K562 (cell line): ENCODE results near the gene PSMB11. TPM values are rescaled to one million over a fixed set of nuclear protein-coding genes. Genes with fewer than 3 reads are reported as not detected.

Experiments
- ATAC-seq: fragments of 200-7000 bp; cut with Tn5 transposase; 3 replicates; pipeline ENCODE4 v1.9.1; 2020; ENCODE audit warnings: moderate library complexity
- BruUV-seq: library from RNA; stranded (reverse); fragments of 400-500 nt; replicated peaks from 2 replicates; lab custom pipeline; 2021; lab: Mats Ljungman, UMichigan
- CTCF ChIA-PET: fragments of 300-600 bp; formaldehyde crosslinking; extraction: SDS; loops from one replicate; lab custom pipeline; 2021; ENCODE audit warnings: low intra/inter-chr PET ratio; lab: Yijun Ruan, JAX
- POLR2A ChIA-PET: fragments of 300-600, 350-650 bp; sonication (Branson Sonifier 250); formaldehyde crosslinking; extraction: SDS; loops from one replicate; lab custom pipeline; 2021; ENCODE audit warnings: antibody characterized with exemption, inconsistent platforms; lab: Yijun Ruan, JAX
- DNase-seq, 4 experiments: peaks; one replicate each; pipeline versions ENCODE4 v3.0.0 to v3.0.0-alpha.2; 2011 to 2018; ENCODE audit warnings: low spot score in 3 of 4, mixed read lengths in 3 of 4; ENCODE audit errors: extremely low read depth in 1 of 4
- FAIRE-seq: peaks from 2 replicates; lab custom pipeline; 2011; peaks lifted over from hg19 to GRCh38; lab: Jason Lieb, UNC
- H2AFZ ChIP-seq: 2 replicates; pipeline ENCODE4 v1.6.0; 2011; ENCODE audit warnings: low read depth, low read length, control low read depth, inconsistent platforms
- H3K27ac ChIP-seq: fragments of 200-600 bp; 3 replicates; pipeline ENCODE4 v1.8.0; 2011; ENCODE audit warnings: low read depth, mild to moderate bottlenecking, control low read depth, inconsistent platforms, low read length, moderate library complexity, mixed read lengths; ENCODE audit errors: extremely low read depth
- H3K27me3 ChIP-seq, 2 experiments: fragments of 300-600 bp in 1 of 2; 2 replicates in 1 of 2; 3 replicates in 1 of 2; pipeline versions ENCODE4 v1.6.0 to v1.8.0; 2011; ENCODE audit warnings: inconsistent platforms in 2 of 2, low read length in 2 of 2, mild to moderate bottlenecking in 1 of 2, mixed read lengths in 1 of 2, moderate library complexity in 1 of 2; ENCODE audit not compliant: control insufficient read depth in 2 of 2, insufficient read depth in 2 of 2
- H3K36me3 ChIP-seq: fragments of 300-600 bp; 3 replicates; pipeline ENCODE4 v1.8.0; 2011; ENCODE audit warnings: mild to moderate bottlenecking, low read length, inconsistent platforms; ENCODE audit not compliant: control insufficient read depth, insufficient read depth
- H3K4me1 ChIP-seq, 2 experiments: fragments of 200-600 bp in 1 of 2; replicated peaks in 1 of 2; 2 replicates in 1 of 2; 3 replicates in 1 of 2; pipeline versions ENCODE4 v1.5.1 to v1.8.0; 2011; ENCODE audit warnings: inconsistent platforms in 2 of 2, low read length in 2 of 2, mild to moderate bottlenecking in 1 of 2, mixed read lengths in 1 of 2, moderate library complexity in 1 of 2; ENCODE audit not compliant: control insufficient read depth in 2 of 2, insufficient read depth in 2 of 2
- H3K4me2 ChIP-seq: 2 replicates; pipeline ENCODE4 v1.6.1; 2011; ENCODE audit warnings: low read length, control low read depth, inconsistent platforms, mixed read lengths; ENCODE audit not compliant: insufficient read depth
- H3K4me3 ChIP-seq: fragments of 200-600 bp; sonication (generic), shearing (Covaris generic); 2 replicates; pipeline ENCODE4 v1.5.1; 2016; ENCODE audit warnings: control low read depth, inconsistent platforms
- H3K79me2 ChIP-seq: fragments of 200-600 bp; 3 replicates; pipeline ENCODE4 v1.8.0; 2011; ENCODE audit warnings: low read length, inconsistent platforms; ENCODE audit not compliant: control insufficient read depth, insufficient read depth
- H3K9ac ChIP-seq, 2 experiments: 2 replicates each; pipeline versions ENCODE4 v1.6.0 to v1.6.1; 2011; ENCODE audit warnings: low read depth in 2 of 2, low read length in 2 of 2, control low read depth in 1 of 2, inconsistent platforms in 1 of 2, mild to moderate bottlenecking in 1 of 2, mixed read lengths in 1 of 2; ENCODE audit not compliant: insufficient read depth in 1 of 2
- H3K9me1 ChIP-seq: one replicate; pipeline ENCODE4 v1.6.0; 2011; ENCODE audit warnings: inconsistent platforms, mild to moderate bottlenecking, low read length, moderate library complexity; ENCODE audit not compliant: control insufficient read depth, insufficient read depth
- H3K9me3 ChIP-seq: replicated peaks from 2 replicates; pipeline ENCODE4 v1.5.1; 2011; ENCODE audit warnings: low read depth, low read length, inconsistent platforms; ENCODE audit not compliant: control insufficient read depth, insufficient read depth
- H4K20me1 ChIP-seq: replicated peaks from 2 replicates; pipeline ENCODE4 v1.6.1; 2011; ENCODE audit warnings: low read length, inconsistent platforms, mixed read lengths; ENCODE audit not compliant: control insufficient read depth, insufficient read depth
- BMI1 ChIP-seq: fragments of 150-350 bp; IDR thresholded peaks from 2 replicates; pipeline ENCODE4 v1.6.1; 2014; ENCODE audit warnings: low read length
- E2F6 ChIP-seq, 2 experiments: IDR thresholded peaks; 2 replicates each; pipeline ENCODE4 v1.6.1; 2011; ENCODE audit warnings: borderline replicate concordance in 1 of 2, control low read depth in 1 of 2, low read depth in 1 of 2, low read length in 1 of 2, mild to moderate bottlenecking in 1 of 2, mixed read lengths in 1 of 2, moderate library complexity in 1 of 2; ENCODE audit not compliant: insufficient read depth in 1 of 2, insufficient read length in 1 of 2, poor library complexity in 1 of 2, severe bottlenecking in 1 of 2; ENCODE audit errors: extremely low read depth in 1 of 2
- HMG20B ChIP-seq: fragments of 250-450 bp; sonication (Bioruptor Pico); IDR thresholded peaks from 2 replicates; pipeline ENCODE4 v1.5.0; 2021; ENCODE audit warnings: mild to moderate bottlenecking
- POLR2H ChIP-seq: IDR thresholded peaks from 2 replicates; pipeline ENCODE4 v1.6.1; 2016; ENCODE audit warnings: missing genetic modification characterization, low read depth, mild to moderate bottlenecking, control low read depth, missing compliant biosample characterization, moderate library complexity
- SRSF7 ChIP-seq: fragments of 200-400 bp; formaldehyde crosslinking; optimal IDR thresholded peaks from 2 replicates; pipeline ENCODE3; 2017; ENCODE audit warnings: mild to moderate bottlenecking, low read depth, low read length
- ZBTB11 ChIP-seq, 3 experiments: fragments of 200-800 bp in 1 of 3; fragments of 250-450 bp in 1 of 3; fragments of 450-650 bp in 1 of 3; sonication (Bioruptor Pico) in 1 of 3; sonication (Bioruptor generic) in 1 of 3; formaldehyde crosslinking in 1 of 3; IDR thresholded peaks; 2 replicates each; pipeline versions ENCODE4 v1.6.1 to v1.8.0; 2016 to 2022; ENCODE audit warnings: mild to moderate bottlenecking in 2 of 3, missing genetic modification characterization in 2 of 3, missing compliant biosample characterization in 1 of 3, moderate library complexity in 1 of 3
- ZEB2 ChIP-seq: fragments of 450-650 bp; IDR thresholded peaks from 2 replicates; pipeline ENCODE4 v1.6.1; 2016
- ZFP1 ChIP-seq: fragments of 450-650 bp; formaldehyde crosslinking; IDR thresholded peaks from 2 replicates; pipeline ENCODE4 v1.4.0; 2020; ENCODE audit warnings: mild to moderate bottlenecking, mixed read lengths
- ZNF140 ChIP-seq: fragments of 250-450 bp; sonication (Bioruptor Pico); IDR thresholded peaks from 2 replicates; pipeline ENCODE4 v1.8.0; 2021; ENCODE audit warnings: moderate library complexity, mild to moderate bottlenecking, inconsistent platforms
- ZNF431 ChIP-seq: sonication (generic); formaldehyde crosslinking; IDR thresholded peaks from 2 replicates; pipeline ENCODE4 v1.8.0; 2022; ENCODE audit warnings: mild to moderate bottlenecking, missing genetic modification reagents
- WGBS: fragments of 100-300 bp; shearing (Covaris generic); methylation state at CpG from one replicate; pipeline ENCODE4 v1.1.6; 2016; ENCODE audit warnings: low coverage, mixed read lengths; ENCODE audit not compliant: insufficient coverage; ENCODE audit errors: missing lambda C conversion rate; 5-methylcytosine and 5-hydroxymethylcytosine counted together
- in situ Hi-C: fragments of 300-500 bp; cut with MboI; formaldehyde crosslinking; loops from 4 replicates; pipeline ENCODE4 v1.15.0; 2018; ENCODE audit warnings: inconsistent platforms, mixed read lengths
- intact Hi-C: fragments of 100-400 bp; cut with micrococcal nuclease; formaldehyde crosslinking; loops from 2 replicates; pipeline ENCODE4 v1.14.2; 2022
- polyA plus RNA-seq, 8 experiments: library from polyadenylated mRNA; depleted of rRNA in 4 of 8; stranded (reverse) in 5 of 8; unstranded in 3 of 8; fragments of >200 nt; fragmentation: Nextera tagmentation in 2 of 8; fragmentation: Illumina TruSeq in 1 of 8; extraction: Ambion mirVana in 2 of 8; extraction: Trizol in 1 of 8; gene quantifications; 2 replicates each; pipeline versions ENCODE4 v1.2.1 to v1.2.3, GENCODE V29; 2011 to 2014; ENCODE audit warnings: inconsistent platforms in 1 of 8, missing spikeins in 1 of 8
- total RNA-seq, 7 experiments: library from RNA; depleted of rRNA in 6 of 7; stranded (reverse); fragments of >200 nt in 6 of 7; fragmentation: Illumina TruSeq in 2 of 7; extraction: Trizol in 2 of 7; gene quantifications; 2 replicates each; pipeline versions ENCODE4 v1.2.1 to v1.2.3, GENCODE V29; 2011 to 2021; ENCODE audit warnings: low replicate concordance in 1 of 7

Gene PSMB11
- total and polyA plus RNA-seq, 9 of the 15 experiments (the other 6 are each of a cell fraction or from before 2014, with no cell fraction given) = not detected

- no peak overlapping the region for H2AFZ ChIP-seq
- FAIRE-seq = no peak
- POLR2A ChIA-PET = interaction anchor here (0.6 to 1.7 kb wide), 6 partner anchors 34 to 134 kb away, joined by 3 to 7 read pairs (median 4); partner anchors contain the start of genes ACIN1 and C14orf119
- peaks cover 5% of the 10 kb centered on the region; the same call in 1 of the 3 replicates for H3K79me2 ChIP-seq
- CTCF ChIA-PET = interaction anchor here (9.2 kb wide), 1 partner anchor 73 kb away, joined by 141 read pairs; no protein-coding TSS in a partner anchor
- no peaks in the 10 kb centered on the region for H3K9me3 ChIP-seq
- H3K4me3 ChIP-seq = no peak overlapping the region
- H3K9ac ChIP-seq = no peak overlapping the region
- in situ Hi-C loops (no loop called here), intact Hi-C loops (no loop called here)
- H3K4me1 ChIP-seq = peaks cover 11 to 30% of the 10 kb centered on the region in 2 experiments
- H3K27ac ChIP-seq = no peak overlapping the region
- peaks cover 67% of the 10 kb centered on the region for H3K36me3 ChIP-seq
- no peak overlapping the region for H3K4me2 ChIP-seq
- WGBS = 98% methylated on average over 16 of the region's 17 CpGs
- no peaks in the 10 kb centered on the region for H3K27me3 ChIP-seq
- BruUV-seq = no TSS peak
- ATAC-seq = no peak
- DNase-seq = no peak
- TF ChIP-seq BMI1 (no peak), POLR2H (no peak), ZEB2 (no peak), ZFP1 (CRISPR knock-in tag) (no peak), ZBTB11 (CRISPR knock-in tag; IDR thresholded peaks at IDR 0.05) (no peak), HMG20B (CRISPR knock-in tag) (no peak), ZNF140 (CRISPR knock-in tag) (no peak), ZNF431 (no peak), E2F6 (IDR thresholded peaks at IDR 0.05; ENCODE audit: borderline replicate concordance in 1 of 2, extremely low read depth in 1 of 2, insufficient read depth in 1 of 2, insufficient read length in 1 of 2, low read depth in 1 of 2, low read length in 1 of 2, poor library complexity in 1 of 2, severe bottlenecking in 1 of 2) (no peak), SRSF7 (no peak)
- H4K20me1 ChIP-seq = 0 out of 2 replicates have a peak, but pooled peaks cover 2% of the 10 kb centered on the region
- no peaks in the 10 kb centered on the region for H3K9me1 ChIP-seq
Observed at GRCh38 chr14:23060536-23061260, 18.7 kb downstream of the PSMB11 start.
